ENCODE data around the gene SRRM3.
"Not testable (repeated sequence)": the region's sequence is repeated elsewhere in the genome, so short reads cannot be mapped to it uniquely, and the experiment has no call there.

SRRM3 gene

GRCh38 chr7:76201732-76202665, at the start of gene SRRM3:
Gene SRRM3, plus strand, starts transcription at chr7:76201896. Its CDS starts 33,171 bp downstream, at chr7:76235067.
- no peak for DNase-seq

DNA sequence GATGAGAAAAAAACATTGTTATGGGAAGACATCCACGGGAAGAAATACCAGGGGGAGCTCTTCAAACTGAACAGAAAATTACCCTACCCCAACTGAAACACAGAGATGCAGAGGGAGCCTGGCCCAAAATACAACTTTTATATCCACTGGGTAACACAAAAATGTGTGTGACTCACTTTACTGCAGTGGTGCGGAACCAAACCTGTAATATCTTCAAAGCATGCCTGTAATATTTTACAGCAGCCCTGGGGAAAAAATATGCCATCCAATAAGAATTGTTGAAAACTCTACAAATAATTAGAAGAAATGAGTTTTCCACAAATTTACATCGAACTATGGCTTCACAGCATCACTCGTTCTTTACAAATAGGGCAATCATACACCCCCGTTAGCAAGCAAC, 49.8 kb upstream of the SRRM3 start:
- DNase-seq = no peak

DNA sequence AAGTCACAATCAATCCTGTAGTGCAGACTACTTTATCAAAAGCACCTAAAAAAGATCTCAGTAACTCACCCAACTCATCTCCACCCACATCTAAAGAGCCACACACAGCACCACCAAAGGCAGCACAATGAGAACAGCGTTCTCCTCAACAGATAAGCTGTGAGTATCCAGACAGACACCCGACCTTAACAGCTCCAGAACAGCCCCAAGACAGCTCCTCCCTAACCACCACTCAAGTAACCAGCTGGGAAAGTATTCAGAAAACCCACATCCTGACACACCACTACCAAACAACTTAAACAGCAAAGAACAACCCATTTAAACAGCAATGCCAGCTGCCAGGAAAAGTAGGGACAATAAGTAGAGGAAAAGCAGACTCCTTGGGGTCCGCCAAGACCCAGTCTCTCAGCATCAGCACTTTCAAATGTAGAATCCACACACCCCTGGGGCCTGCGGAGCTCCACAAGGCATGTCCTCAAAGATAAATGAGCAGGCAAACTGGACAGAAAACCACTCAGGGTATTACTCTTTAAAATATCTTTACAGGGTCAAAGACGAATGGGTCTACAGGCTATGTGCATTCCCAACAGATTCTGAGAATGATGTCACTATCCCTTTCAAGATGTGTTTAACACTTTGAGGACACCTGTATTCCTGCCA, 48.0 kb upstream of the SRRM3 start:
- DNase-seq = not testable (repeated sequence)

- no peak for DNase-seq
These were observed 45.8 kb upstream of the SRRM3 start for GRCh38 chr7:76155938-76156337.

- DNase-seq = not testable (repeated sequence)
These were observed 44.6 kb upstream of the SRRM3 start for GRCh38 chr7:76156992-76157685.

GRCh38 chr7:76158416-76158815, 43.3 kb upstream of the SRRM3 start:
- DNase-seq = not testable (repeated sequence)

GRCh38 chr7:76162416-76163170, 39.1 kb upstream of the SRRM3 start:
- DNase-seq = not testable (repeated sequence)

DNA sequence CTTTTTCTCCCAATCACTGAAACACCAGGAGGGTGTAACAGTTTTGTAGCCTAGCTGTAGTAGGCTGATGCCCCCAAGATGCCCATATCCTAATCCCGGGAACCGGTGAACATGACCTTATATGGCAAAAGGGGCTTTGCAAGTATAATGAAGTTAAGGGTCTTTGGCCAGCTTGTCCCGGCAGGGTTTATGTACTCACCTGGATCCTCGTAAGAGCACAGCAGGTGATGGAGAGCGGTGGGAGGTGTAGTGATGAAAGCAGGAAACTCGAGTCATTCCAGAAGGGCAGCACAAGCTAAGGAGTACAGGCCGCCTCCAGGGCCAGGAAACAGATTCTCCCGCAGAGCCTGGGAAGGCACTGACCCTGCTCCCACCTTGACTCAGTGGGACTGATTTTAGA, 37.9 kb upstream of the SRRM3 start:
- not testable (repeated sequence) for DNase-seq

DNA sequence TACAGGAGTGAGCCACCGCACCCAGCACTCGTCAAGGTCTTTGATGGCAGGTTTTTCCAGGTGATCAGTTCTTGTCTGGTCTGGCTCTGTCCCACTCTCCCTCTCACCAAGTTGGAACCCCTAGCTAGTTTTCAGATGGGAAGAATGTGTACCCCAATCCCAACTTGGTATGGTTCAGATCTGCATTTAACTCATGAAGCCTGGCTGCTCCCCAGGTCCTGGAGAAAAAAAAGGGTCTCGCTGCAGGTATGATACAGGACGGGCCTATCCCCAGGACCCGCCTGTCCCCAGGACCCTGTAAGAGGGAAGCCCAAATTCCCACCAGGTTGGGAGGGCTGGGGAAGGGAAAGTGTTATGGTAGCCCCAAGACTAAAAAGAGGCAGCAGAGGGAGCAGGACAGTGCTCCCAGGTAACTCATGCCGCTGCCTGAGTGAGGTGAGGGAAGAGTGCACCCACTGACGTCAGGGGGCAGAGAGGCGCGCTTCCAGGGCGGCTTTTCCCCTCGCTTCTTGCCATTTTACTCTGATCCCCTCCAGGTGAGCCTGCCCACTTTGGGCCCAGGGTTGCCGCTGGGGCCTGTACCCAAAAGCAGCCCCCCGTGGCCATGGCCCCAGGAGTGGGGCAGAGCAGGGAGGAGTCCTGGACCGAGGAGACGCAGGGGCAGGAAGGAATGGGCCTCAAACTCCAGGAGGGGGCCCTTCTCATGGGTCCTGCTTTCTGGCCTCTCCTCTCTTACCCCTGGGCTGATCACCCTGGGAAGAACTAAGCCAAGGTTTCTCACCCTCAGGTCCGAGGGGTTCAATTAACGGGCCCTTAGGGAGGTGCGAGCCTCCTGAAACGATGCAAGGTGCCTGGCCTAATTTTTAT, 36.4 kb upstream of the SRRM3 start:
- no peak for DNase-seq

GRCh38 chr7:76165973-76166403, 35.7 kb upstream of the SRRM3 start:
- no peak for DNase-seq

GRCh38 chr7:76166404-76167255, 35.1 kb upstream of the SRRM3 start:
- peak; percentile 94 for DNase-seq

DNA sequence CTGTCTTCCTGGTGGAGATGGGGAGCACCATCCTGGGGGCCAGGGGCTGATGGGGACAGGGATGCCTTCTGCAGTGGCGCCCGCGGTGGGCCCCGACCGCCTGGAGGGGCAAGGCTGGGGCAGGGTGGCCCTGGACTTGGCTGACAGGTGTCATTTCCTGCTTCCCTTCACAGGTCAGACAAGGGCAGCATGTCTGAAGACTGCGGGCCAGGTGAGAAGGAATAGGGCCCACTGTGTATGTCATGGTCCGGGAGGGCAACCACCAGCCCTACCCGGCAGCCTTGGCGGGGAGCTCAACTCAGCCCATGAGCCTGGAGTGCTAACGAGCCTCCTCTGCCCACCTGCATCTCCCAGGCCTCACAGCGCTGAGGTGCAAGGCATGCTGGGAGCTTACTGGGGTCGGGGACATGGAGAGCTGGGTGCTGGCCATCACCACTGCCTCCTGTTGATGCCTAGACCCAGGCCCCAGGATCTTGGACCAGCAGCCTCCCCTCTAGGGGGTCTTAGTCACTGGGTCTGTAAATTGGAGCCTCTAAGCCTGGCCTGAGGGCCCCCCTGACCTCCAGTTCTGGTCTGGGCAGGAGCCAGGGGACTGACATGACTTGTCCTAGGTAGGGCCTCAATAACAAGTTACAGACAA, 28.0 kb upstream of the SRRM3 start:
- DNase-seq = no peak

DNA sequence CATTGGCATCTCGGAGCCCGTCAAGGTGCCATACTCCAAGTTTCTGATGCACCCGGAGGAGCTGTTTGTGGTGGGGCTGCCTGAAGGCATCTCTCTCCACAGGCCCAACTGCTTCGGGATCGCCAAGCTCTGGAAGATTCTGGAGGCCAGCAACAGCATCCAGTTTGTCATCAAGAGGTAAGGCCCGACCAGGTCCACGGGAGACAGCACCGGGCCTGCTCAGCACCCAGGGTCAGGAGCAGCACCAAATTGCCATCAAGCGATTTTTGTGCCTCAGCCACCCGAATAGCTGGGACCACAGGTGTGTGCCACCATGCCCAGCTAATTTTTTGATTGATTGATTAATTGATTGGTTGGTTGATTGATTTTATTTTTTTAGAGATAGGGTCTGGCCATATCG, 24.7 kb upstream of the SRRM3 start:
- not testable (repeated sequence) for DNase-seq

- DNase-seq = no peak
These were observed 22.0 kb upstream of the SRRM3 start for GRCh38 chr7:76179686-76180085.

DNA sequence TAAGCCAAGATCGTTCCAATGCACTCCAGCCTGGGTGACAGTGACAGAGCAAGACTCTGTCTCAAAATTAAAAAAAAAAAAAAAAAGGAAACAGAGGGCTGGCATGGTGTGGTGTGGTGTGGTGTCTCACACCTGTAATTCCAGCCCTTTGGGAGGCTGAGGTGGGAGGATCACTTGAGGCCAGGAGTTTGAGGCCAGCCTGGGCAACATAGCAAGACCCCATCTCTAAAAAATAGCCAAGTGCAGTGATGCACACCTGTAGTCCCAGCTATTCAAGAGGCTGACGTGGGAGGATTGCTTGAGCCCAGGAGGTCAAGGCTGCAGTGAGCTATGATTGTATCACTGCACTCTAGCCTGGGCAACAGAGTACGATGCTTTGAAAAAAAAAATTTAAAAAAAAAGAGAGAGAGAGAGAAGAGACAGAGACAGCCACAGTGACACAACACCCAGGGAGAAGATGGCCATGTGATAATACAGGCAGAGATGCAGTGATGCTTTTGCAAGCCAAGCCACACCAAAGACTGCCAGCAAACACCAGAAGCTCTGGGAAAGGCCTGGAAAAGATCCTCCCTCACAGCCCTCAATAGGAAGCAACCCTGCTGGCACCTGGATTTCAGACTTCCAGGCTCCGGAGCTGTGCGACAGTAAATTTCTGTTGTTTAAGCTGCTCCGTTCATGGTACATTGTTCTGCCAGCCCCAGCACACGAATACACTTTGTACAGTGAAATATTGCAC, 19.3 kb upstream of the SRRM3 start:
- DNase-seq = no peak

DNA sequence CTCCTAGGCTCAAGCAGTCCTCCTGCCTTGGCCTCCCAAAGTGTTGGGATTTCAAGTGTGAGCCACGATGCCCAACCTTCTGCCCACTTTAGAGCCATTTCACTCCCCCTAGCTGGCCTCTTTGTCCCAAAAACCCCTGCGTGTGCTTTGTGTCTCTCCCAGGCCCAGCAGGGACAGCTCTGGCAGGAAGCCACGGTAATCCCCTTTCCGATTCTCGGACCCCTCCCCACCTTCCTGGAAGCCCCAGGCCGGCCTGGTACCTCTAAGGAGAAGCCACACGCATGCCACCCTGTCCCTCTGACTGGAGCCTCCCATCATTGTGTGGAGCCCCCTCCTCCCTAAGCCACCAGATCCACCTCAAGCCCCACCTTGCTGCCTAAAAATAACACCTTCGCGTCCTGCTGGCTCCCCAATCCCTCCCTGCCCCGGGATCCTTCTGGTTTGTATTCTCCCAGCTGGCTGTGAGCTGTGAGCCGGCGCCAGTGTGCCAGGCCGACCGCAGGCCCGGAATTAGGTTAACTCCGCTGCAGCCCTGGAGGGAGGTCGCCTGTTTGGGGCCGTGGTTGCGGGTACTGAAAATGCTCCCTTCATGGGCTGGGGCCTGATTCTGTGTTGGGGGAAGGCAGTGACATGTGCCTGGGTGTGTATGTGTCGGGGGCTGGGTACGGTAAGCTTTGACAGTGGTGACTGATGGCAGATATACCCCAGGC, 16.4 kb upstream of the SRRM3 start:
- DNase-seq = no peak

DNA sequence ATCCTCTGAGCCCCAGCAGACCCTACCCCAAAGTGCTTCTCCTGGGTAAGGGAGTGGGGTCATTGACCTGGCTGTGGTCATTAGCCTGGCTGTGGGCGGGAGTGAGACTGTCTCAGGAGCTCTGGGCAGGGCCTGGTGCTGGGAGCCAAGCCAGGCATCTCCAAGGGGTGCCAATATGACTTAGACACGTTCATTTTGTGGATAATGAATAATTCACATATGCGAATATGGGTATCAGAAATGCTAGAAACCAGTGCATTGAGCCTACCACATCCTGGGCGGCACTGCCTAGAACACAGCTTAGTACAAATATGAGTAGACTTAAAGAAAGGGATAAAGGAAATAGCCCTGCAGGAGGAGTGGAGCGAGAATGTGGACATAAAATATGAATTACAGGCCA, 14.4 kb upstream of the SRRM3 start:
- no peak for DNase-seq

DNA sequence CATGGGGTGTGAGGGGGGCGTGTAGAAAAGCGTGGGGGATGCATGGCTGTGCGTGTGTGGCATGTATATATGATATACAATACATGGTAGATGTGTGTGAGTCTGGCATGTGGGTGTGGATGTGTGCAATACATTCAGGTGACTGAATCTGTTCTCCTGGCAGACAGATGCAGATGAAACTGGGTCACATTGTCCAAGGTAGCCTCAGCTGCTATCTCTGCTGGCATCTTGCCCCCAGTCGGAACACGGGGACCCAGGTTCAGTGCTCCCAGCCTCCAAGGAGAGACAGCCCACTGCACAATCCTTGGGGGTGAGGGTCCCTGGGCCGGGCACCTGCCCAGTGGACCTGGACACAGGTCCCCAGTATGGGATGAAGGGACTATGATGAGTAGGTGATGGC, 12.4 kb upstream of the SRRM3 start:
- no peak for DNase-seq

DNA sequence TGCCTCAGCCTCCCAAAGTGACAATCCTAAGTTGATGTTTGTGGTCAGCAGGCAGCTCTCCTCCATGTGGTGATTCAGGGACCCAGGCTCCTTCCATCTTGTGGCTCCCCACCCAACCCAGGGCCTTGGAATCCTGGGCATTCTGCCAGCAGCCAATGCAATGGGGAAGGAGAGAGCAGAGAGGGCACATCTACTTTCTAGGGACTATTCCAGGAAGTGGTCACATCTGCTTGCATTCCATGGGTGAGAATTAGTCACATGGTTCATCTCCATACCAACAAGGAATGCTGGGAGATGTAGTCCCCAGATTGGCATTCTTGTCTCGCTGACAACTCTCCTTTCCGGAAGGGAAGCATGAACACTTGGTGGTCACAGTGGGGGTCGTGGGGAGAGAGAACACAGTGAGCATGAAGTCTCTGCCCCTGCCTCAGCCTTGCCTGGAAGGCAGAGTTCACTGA, 9.9 kb upstream of the SRRM3 start:
- peak; percentile 72 for DNase-seq

All from NCI-H2171 treated with DMSO at 0.1 percent for 48 hours (cell line).